H1 (cell line): ENCODE results near the gene GNB1L. TPM values are rescaled to one million over a fixed set of nuclear protein-coding genes. Genes with fewer than 3 reads are reported as not detected.

Experiments used
- BCL11A ChIP-seq, 2 experiments: IDR thresholded peaks; one replicate each; pipeline ENCODE4 v1.6.1; 2011; ENCODE audit warnings: low read depth in 2 of 2, low read length in 2 of 2, mild to moderate bottlenecking in 2 of 2
- CBX5 ChIP-seq: fragments of 300-800, 300-1000 bp; sonication (generic); IDR thresholded peaks from 2 replicates; pipeline ENCODE4 v1.7.1; 2016; ENCODE audit warnings: antibody characterized with exemption, low read length, low read depth
- CHD7 ChIP-seq: fragments of 300-600 bp; sonication (generic); IDR thresholded peaks from 2 replicates; pipeline ENCODE4 v1.7.1; 2012; ENCODE audit warnings: low read length, moderate library complexity, mild to moderate bottlenecking, inconsistent platforms; ENCODE audit not compliant: insufficient replicate concordance
- HDAC6 ChIP-seq: IDR thresholded peaks from one replicate; pipeline ENCODE4 v1.7.1; 2012; ENCODE audit warnings: low read depth, mild to moderate bottlenecking, inconsistent platforms, low read length, moderate library complexity
- JUN ChIP-seq: IDR thresholded peaks from 2 replicates; pipeline ENCODE4 v1.6.1; 2011; ENCODE audit warnings: low read depth, mild to moderate bottlenecking, improper control_type of control experiment, low read length
- KDM1A ChIP-seq: fragments of 200-600, 300-600 bp; sonication (generic); IDR thresholded peaks from 2 replicates; pipeline ENCODE4 v1.7.1; 2016; ENCODE audit warnings: mild to moderate bottlenecking, low read length, borderline replicate concordance
- KDM4A ChIP-seq: IDR thresholded peaks from one replicate; pipeline ENCODE4 v1.7.1; 2012; ENCODE audit warnings: low read depth, mild to moderate bottlenecking, moderate library complexity, low read length, inconsistent platforms; ENCODE audit not compliant: severe bottlenecking
- KDM5A ChIP-seq: fragments of 200-600 bp; IDR thresholded peaks from 2 replicates; pipeline ENCODE4 v1.7.1; 2012; ENCODE audit warnings: mild to moderate bottlenecking, low read length, inconsistent platforms, mixed read lengths
- POLR2A ChIP-seq, 2 experiments: IDR thresholded peaks; 1 replicate in 1 of 2; 2 replicates in 1 of 2; pipeline ENCODE4 v1.6.1; 2011; ENCODE audit warnings: low read depth in 2 of 2, low read length in 2 of 2, mild to moderate bottlenecking in 2 of 2; ENCODE audit errors: control extremely low read depth in 1 of 2
- SAP30 ChIP-seq: fragments of 300-600 bp; sonication (generic); IDR thresholded peaks from 2 replicates; pipeline ENCODE4 v1.7.1; 2012; ENCODE audit warnings: low read length, moderate library complexity, mild to moderate bottlenecking, inconsistent platforms; ENCODE audit not compliant: insufficient read depth, insufficient replicate concordance
- SIRT6 ChIP-seq: IDR thresholded peaks from one replicate; pipeline ENCODE4 v1.7.1; 2012; ENCODE audit warnings: low read length, inconsistent platforms
- SIX5 ChIP-seq: IDR thresholded peaks from 2 replicates; pipeline ENCODE4 v1.6.1; 2011; ENCODE audit warnings: mild to moderate bottlenecking, low read depth, low read length
- polyA plus RNA-seq, 7 experiments: library from polyadenylated mRNA; depleted of rRNA in 3 of 7; stranded (reverse) in 5 of 7; unstranded in 2 of 7; fragments of >200 nt in 5 of 7; fragments of 200-250 nt in 2 of 7; gene quantifications; 1 replicate in 5 of 7; 2 replicates in 1 of 7; 4 replicates in 1 of 7; pipeline versions ENCODE4 v1.2.1 to v1.2.3, GENCODE V29; 2011 to 2013; ENCODE audit warnings: missing spikeins in 2 of 7, mixed read lengths in 2 of 7
- total RNA-seq: library from RNA; stranded (reverse); fragmentation: NEBNext Ultra II Directional; extraction: Animal tissue kit (Norgen Biotek cat#: 25700); gene quantifications from 2 replicates; pipeline ENCODE4 v1.2.1, GENCODE V29; 2021

GNB1L gene
- total and polyA plus RNA-seq, 2 of the 8 experiments (the other 6 are each of a cell fraction or from before 2014, with no cell fraction given), result 14.0 to 15.6 TPM

- TF ChIP-seq CHD7 (no peak), SIX5 (no peak), SAP30 (no peak), KDM1A (no peak), CBX5 (no peak), HDAC6 (no peak), KDM5A (no peak), KDM4A (no peak), JUN (no peak), BCL11A (IDR thresholded peaks at IDR 0.05; ENCODE audit: low read depth in 2 of 2, low read length in 2 of 2) (no peak), POLR2A (IDR thresholded peaks at IDR 0.05; ENCODE audit: control extremely low read depth in 1 of 2, low read depth in 2 of 2, low read length in 2 of 2) (no peak), SIRT6 (no peak)
Observed at GRCh38 chr22:19886605-19887255, 32.1 kb upstream of the GNB1L start (continued).
